Measurements from ENCODE around the gene ECI2. TPM values are rescaled to one million over a fixed set of nuclear protein-coding genes. Genes with fewer than 3 reads are reported as not detected.

The ECI2 gene
- polyA plus RNA-seq, 2 donors: 7.1 to 19.5 TPM

GRCh38 chr6:4066029-4066755 is 69.2 kb downstream of the ECI2 start:
- Histone ChIP-seq H3K27me3 (ENCODE audit: control insufficient read depth in 1 of 2, insufficient read depth in 2 of 2, low read length in 2 of 2) (no peaks in the 10 kb centered on the region), H3K36me3 (ENCODE audit: control insufficient read depth in 2 of 2, insufficient read depth in 2 of 2, low read length in 1 of 2) (peaks cover 0 to 2% of the 10 kb centered on the region in 2 donors), H3K4me1 (ENCODE audit: control insufficient read depth in 2 of 2, insufficient read depth in 2 of 2, low read length in 1 of 2) (no peaks in the 10 kb centered on the region), H3K4me3 (ENCODE audit: low read depth in 1 of 2, low read length in 2 of 2) (no peak overlapping the region), H3K9me3 (ENCODE audit: control insufficient read depth in 2 of 2, insufficient read depth in 1 of 2, low read depth in 1 of 2, low read length in 1 of 2) (no peaks in the 10 kb centered on the region), H3K27ac (ENCODE audit: low read depth in 2 of 2, low read length in 1 of 2) (no peak overlapping the region)
- 63 to 68% methylated on average over 7 of the region's 7 CpGs for WGBS, 2 donors

Other genes starting within 250 kb of the ECI2 start
- gene FAM217A, start 56.4 kb downstream of the ECI2 start, polyA plus RNA-seq: not detected

Data from esophagus (tissue), 2 donors.